Esophagus squamous epithelium (tissue), 4 donors: ENCODE results near the gene FTCDNL1.

Experiments
- CTCF ChIP-seq, 6 experiments: fragments of 450-650 bp in 4 of 6; fragments of 200-600 bp in 2 of 6; sonication (generic) in 2 of 6; IDR thresholded peaks; one replicate each; pipeline ENCODE4 v1.5.1; 2016 to 2019; ENCODE audit warnings: antibody characterized with exemption in 6 of 6, mild to moderate bottlenecking in 4 of 6, moderate library complexity in 4 of 6
- POLR2A ChIP-seq, 4 donors: fragments of 450-650 bp; IDR thresholded peaks; one replicate each; pipeline ENCODE4 v1.6.1; 2017; ENCODE audit warnings: antibody characterized with exemption in 4 of 4, mild to moderate bottlenecking in 4 of 4, moderate library complexity in 3 of 4

DNA sequence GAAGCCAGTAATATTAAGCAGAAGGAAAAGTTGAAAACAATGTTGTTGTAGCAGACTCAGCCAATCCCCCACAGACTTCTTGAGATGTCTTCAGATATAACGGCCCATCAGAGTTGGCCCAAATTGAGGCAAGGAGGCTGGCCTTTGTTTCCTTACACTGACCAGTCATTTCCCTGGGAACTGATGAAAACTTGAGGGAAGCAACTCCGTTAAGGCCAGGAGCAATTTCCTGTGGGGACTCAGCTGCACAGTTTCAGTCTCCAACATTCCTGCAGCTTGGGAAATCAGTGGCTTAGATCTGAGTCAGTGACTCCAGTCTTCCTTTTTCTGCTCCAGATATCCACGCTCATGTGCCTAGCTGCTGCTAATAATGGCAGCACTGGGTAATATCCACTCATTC, 75.7 kb downstream of the FTCDNL1 start:
- TF ChIP-seq POLR2A (IDR thresholded peaks at IDR 0.05) (no peak), CTCF (IDR thresholded peaks at IDR 0.05) (no peak)
